Neural cell (in vitro differentiated cells): ENCODE results near the gene GNG10. TPM values are rescaled to one million over a fixed set of nuclear protein-coding genes. Genes with fewer than 3 reads are reported as not detected.

Experiments used
- H2AFZ ChIP-seq: fragments of 200-600, 300-800 bp; sonication (generic), shearing (Covaris generic); 2 replicates; pipeline ENCODE4 v1.6.0; 2014; ENCODE audit warnings: low read depth, mild to moderate bottlenecking, antibody characterized with exemption, low read length, moderate library complexity
- H3F3A ChIP-seq: fragments of 200-600 bp; shearing (Covaris generic); 2 replicates; pipeline ENCODE4 v1.6.1; 2016; ENCODE audit warnings: mild to moderate bottlenecking, moderate library complexity, mixed read lengths, antibody characterized with exemption, low read length; ENCODE audit not compliant: insufficient read depth, poor library complexity, severe bottlenecking
- H3K27ac ChIP-seq: fragments of 200-600, 300-800 bp; sonication (generic), shearing (Covaris generic); 2 replicates; pipeline ENCODE4 v1.5.1; 2014; ENCODE audit warnings: mild to moderate bottlenecking, low read length, moderate library complexity
- H3K27me3 ChIP-seq: fragments of 300-800, 200-600 bp; sonication (generic), shearing (Covaris generic); 2 replicates; pipeline ENCODE4 v1.6.0; 2014; ENCODE audit warnings: mild to moderate bottlenecking, low read depth, low read length, moderate library complexity; ENCODE audit not compliant: insufficient read depth
- H3K36me3 ChIP-seq: fragments of 300-800, 200-600 bp; sonication (generic), shearing (Covaris generic); 2 replicates; pipeline ENCODE4 v1.5.1; 2014; ENCODE audit warnings: mild to moderate bottlenecking, antibody characterized with exemption, low read length, moderate library complexity; ENCODE audit not compliant: insufficient read depth
- H3K4me2 ChIP-seq: fragments of 300-800, 200-600 bp; sonication (generic), shearing (Covaris generic); 2 replicates; pipeline ENCODE4 v1.6.0; 2014; ENCODE audit warnings: mild to moderate bottlenecking, low read length
- H3K4me3 ChIP-seq: fragments of 300-800, 200-600 bp; sonication (generic), shearing (Covaris generic); 2 replicates; pipeline ENCODE4 v1.5.1; 2014; ENCODE audit warnings: mild to moderate bottlenecking, low read length, moderate library complexity
- H3K79me2 ChIP-seq: fragments of 200-600 bp; shearing (Covaris generic); replicated peaks from 2 replicates; pipeline ENCODE4 v1.6.0; 2014; ENCODE audit warnings: mild to moderate bottlenecking, low read length, moderate library complexity; ENCODE audit not compliant: insufficient read depth
- H3K9ac ChIP-seq: fragments of 300-800, 200-600 bp; sonication (generic), shearing (Covaris generic); 2 replicates; pipeline ENCODE4 v1.6.1; 2016; ENCODE audit warnings: mild to moderate bottlenecking, low read length, mixed read lengths
- H3K9me2 ChIP-seq: fragments of 200-600 bp; shearing (Covaris generic); 2 replicates; pipeline ENCODE4 v1.6.1; 2016; ENCODE audit warnings: mild to moderate bottlenecking, low read length, mixed read lengths; ENCODE audit not compliant: insufficient read depth
- H3K9me3 ChIP-seq: fragments of 200-600, 300-800 bp; sonication (generic), shearing (Covaris generic); 2 replicates; pipeline ENCODE4 v1.6.1; 2016; ENCODE audit warnings: mild to moderate bottlenecking, mixed run types, low read length, moderate library complexity, mixed read lengths
- H4K20me1 ChIP-seq: fragments of 200-600 bp; shearing (Covaris generic); 2 replicates; pipeline ENCODE4 v1.6.1; 2016; ENCODE audit warnings: mild to moderate bottlenecking, mixed run types; ENCODE audit not compliant: insufficient read depth
- CTCF ChIP-seq: fragments of 450-650 bp; IDR thresholded peaks from 2 replicates; pipeline ENCODE4 v1.5.1; 2014; ENCODE audit warnings: antibody characterized with exemption, mild to moderate bottlenecking, moderate library complexity; ENCODE audit not compliant: poor library complexity, severe bottlenecking
- EP300 ChIP-seq: fragments of 450-650 bp; conservative IDR thresholded peaks from 2 replicates; pipeline ENCODE4 v1.6.1; 2014; ENCODE audit warnings: antibody characterized with exemption, mild to moderate bottlenecking, moderate library complexity; ENCODE audit not compliant: poor library complexity, severe bottlenecking
- EZH2 ChIP-seq: fragments of 200-600, 300-800 bp; shearing (Covaris generic), sonication (generic); IDR thresholded peaks from 2 replicates; pipeline ENCODE4 v1.6.1; 2014; ENCODE audit warnings: antibody characterized with exemption, low read length, borderline replicate concordance, mild to moderate bottlenecking; ENCODE audit not compliant: insufficient read depth, poor library complexity, severe bottlenecking
- MXI1 ChIP-seq: fragments of 450-650 bp; conservative IDR thresholded peaks from 2 replicates; pipeline ENCODE4 v1.6.1; 2014; ENCODE audit warnings: antibody characterized with exemption, mild to moderate bottlenecking; ENCODE audit not compliant: poor library complexity, severe bottlenecking
- POLR2AphosphoS5 ChIP-seq: IDR thresholded peaks from 2 replicates; pipeline ENCODE4 v1.6.1; 2012
- RAD21 ChIP-seq: fragments of 450-650 bp; conservative IDR thresholded peaks from 2 replicates; pipeline ENCODE4 v1.6.1; 2014; ENCODE audit warnings: antibody characterized with exemption, mild to moderate bottlenecking, moderate library complexity
- REST ChIP-seq: IDR thresholded peaks from 2 replicates; pipeline ENCODE4 v1.6.1; 2012; ENCODE audit warnings: borderline replicate concordance
- SMC3 ChIP-seq: fragments of 450-650 bp; conservative IDR thresholded peaks from 2 replicates; pipeline ENCODE4 v1.6.1; 2014; ENCODE audit warnings: antibody characterized with exemption, mild to moderate bottlenecking, moderate library complexity; ENCODE audit not compliant: poor library complexity
- TAF1 ChIP-seq: IDR thresholded peaks from 2 replicates; pipeline ENCODE4 v1.6.1; 2012; ENCODE audit warnings: low read depth
- polyA plus RNA-seq: library from polyadenylated mRNA; depleted of rRNA; stranded (reverse); fragments of >200 nt; gene quantifications from 2 replicates; pipeline ENCODE4 v1.2.3, GENCODE V29; 2014

The GNG10 gene
- polyA plus RNA-seq, 1 donor from 2014 or later, result 69.6 TPM

DNA sequence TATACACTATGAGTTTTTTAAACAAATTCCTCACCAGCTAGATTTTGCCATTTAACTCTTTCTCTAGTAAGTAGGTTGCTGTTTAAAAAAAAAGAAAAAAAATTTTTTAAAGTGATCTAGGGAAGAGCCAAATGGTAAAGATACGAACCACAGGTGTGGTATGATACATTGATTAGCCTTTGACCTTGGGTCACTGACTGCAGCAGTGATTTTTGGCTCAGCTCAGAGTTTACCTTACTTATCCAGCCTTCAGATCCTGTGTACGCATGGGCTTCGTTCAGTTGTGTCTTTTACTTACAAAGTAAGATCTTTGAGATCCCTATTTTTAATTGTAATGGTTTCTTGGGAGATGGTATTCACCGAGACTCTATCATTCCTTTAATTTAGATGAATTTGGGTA, 12.4 kb upstream of the GNG10 start:
- H3K9me2 ChIP-seq, result no peaks in the 10 kb centered on the region
- no peaks in the 10 kb centered on the region for H3F3A ChIP-seq
- TF ChIP-seq TAF1 (no peak), POLR2AphosphoS5 (no peak), MXI1 (no peak)
- H3K27me3 ChIP-seq, result no peaks in the 10 kb centered on the region
- H3K27ac ChIP-seq, result no peak overlapping the region
- no peaks in the 10 kb centered on the region for H3K36me3 ChIP-seq
- no peaks in the 10 kb centered on the region for H4K20me1 ChIP-seq
- no peak overlapping the region for H3K4me3 ChIP-seq
- H3K4me2 ChIP-seq, result no peak overlapping the region
- no peak overlapping the region for H2AFZ ChIP-seq
- no peaks in the 10 kb centered on the region for H3K79me2 ChIP-seq
- H3K9ac ChIP-seq, result no peak overlapping the region
- no peaks in the 10 kb centered on the region for H3K9me3 ChIP-seq

DNA sequence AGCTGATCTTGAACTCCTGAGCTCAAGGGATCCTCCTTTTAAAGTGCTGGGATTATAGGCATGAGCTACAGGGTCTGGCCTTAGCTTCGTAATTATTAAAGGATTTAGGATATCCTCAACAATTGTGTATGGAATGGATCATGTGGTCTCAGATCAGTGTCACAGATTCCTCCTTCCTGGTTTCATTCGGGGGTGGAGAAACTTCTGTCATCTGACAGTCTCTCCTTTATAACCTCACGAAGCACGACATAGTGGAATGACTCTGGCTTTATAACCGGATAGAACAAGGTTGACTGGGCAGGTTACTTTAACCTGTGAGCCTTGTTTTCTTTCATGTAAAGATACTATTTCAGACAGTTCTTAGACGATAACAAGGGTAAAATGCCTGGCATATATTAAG, 4.4 kb upstream of the GNG10 start:
- no peaks in the 10 kb centered on the region for H3K9me3 ChIP-seq
- no peaks in the 10 kb centered on the region for H3K9me2 ChIP-seq
- H3K27ac ChIP-seq, result no peak overlapping the region
- H3K4me3 ChIP-seq, result no peak overlapping the region
- no peaks in the 10 kb centered on the region for H3K79me2 ChIP-seq
- H3F3A ChIP-seq, result no peaks in the 10 kb centered on the region
- TF ChIP-seq RAD21 (no peak), EP300 (no peak), MXI1 (no peak), SMC3 (no peak), EZH2 (no peak), TAF1 (no peak), CTCF (no peak), REST (no peak), POLR2AphosphoS5 (no peak)
- no peaks in the 10 kb centered on the region for H4K20me1 ChIP-seq
- no peaks in the 10 kb centered on the region for H3K36me3 ChIP-seq
- H3K27me3 ChIP-seq, result no peaks in the 10 kb centered on the region
- no peak overlapping the region for H3K4me2 ChIP-seq
- H2AFZ ChIP-seq, result no peak overlapping the region
- H3K9ac ChIP-seq, result no peak overlapping the region

GRCh38 chr9:111658943-111659342, 2.5 kb upstream of the GNG10 start:
- peaks cover 5% of the 10 kb centered on the region for H3K79me2 ChIP-seq
- H3K27ac ChIP-seq, result no peak overlapping the region
- H3K4me2 ChIP-seq, result no peak overlapping the region
- TF ChIP-seq TAF1 (no peak), POLR2AphosphoS5 (no peak), MXI1 (no peak), EZH2 (no peak), RAD21 (no peak), SMC3 (no peak), CTCF (no peak), EP300 (no peak), REST (no peak)
- no peak overlapping the region for H3K4me3 ChIP-seq
- H3K9me3 ChIP-seq, result no peaks in the 10 kb centered on the region
- no peaks in the 10 kb centered on the region for H3F3A ChIP-seq
- no peaks in the 10 kb centered on the region for H3K9me2 ChIP-seq
- no peak overlapping the region for H2AFZ ChIP-seq
- no peaks in the 10 kb centered on the region for H3K36me3 ChIP-seq
- H4K20me1 ChIP-seq, result no peaks in the 10 kb centered on the region
- no peak overlapping the region for H3K9ac ChIP-seq
- H3K27me3 ChIP-seq, result no peaks in the 10 kb centered on the region
